COR-L47 (cell line): ENCODE measurements around the gene TEX19.
"Not testable (repeated sequence)": the region's sequence is repeated elsewhere in the genome, so short reads cannot be mapped to it uniquely, and the experiment has no call there.

ENCODE experiments used
- DNase-seq: peaks from one replicate; lab custom pipeline; 2025; lab: John Stamatoyannopoulos, UW

The TEX19 gene

DNA sequence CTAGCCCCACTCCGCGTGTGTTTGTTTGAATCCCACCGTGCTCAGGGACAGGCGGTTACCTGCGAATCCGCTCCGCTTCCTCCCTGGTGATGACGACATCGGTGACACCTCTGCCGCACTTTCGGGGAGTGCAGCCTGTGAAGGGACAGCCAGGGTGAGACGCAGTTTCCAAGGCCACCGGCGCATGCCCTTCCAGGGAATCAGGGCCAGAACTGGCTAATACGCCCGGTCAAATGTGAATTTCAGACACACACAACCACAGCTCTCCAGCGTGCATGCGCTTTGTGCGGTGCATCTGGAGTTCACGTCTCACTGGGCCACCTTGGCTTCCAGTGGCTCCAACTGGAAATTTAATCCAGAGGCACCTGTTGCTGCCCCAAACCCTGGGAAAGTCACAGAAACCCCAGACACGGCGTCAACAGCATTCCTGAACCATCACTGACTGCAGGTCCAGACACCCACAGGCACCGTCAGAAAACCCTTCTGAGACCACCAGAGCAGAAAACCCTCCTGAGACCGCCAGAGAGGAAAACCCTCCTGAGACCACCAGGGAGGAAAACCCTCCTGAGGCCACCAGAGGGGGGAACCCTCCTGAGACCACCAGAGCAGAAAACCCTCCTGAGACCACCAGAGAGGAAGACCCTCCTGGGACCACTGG lies 52.5 kb downstream of the TEX19 start:
- no peak for DNase-seq

GRCh38 chr17:82412081-82412480 lies 53.0 kb downstream of the TEX19 start:
- DNase-seq, result not testable (repeated sequence)

DNA sequence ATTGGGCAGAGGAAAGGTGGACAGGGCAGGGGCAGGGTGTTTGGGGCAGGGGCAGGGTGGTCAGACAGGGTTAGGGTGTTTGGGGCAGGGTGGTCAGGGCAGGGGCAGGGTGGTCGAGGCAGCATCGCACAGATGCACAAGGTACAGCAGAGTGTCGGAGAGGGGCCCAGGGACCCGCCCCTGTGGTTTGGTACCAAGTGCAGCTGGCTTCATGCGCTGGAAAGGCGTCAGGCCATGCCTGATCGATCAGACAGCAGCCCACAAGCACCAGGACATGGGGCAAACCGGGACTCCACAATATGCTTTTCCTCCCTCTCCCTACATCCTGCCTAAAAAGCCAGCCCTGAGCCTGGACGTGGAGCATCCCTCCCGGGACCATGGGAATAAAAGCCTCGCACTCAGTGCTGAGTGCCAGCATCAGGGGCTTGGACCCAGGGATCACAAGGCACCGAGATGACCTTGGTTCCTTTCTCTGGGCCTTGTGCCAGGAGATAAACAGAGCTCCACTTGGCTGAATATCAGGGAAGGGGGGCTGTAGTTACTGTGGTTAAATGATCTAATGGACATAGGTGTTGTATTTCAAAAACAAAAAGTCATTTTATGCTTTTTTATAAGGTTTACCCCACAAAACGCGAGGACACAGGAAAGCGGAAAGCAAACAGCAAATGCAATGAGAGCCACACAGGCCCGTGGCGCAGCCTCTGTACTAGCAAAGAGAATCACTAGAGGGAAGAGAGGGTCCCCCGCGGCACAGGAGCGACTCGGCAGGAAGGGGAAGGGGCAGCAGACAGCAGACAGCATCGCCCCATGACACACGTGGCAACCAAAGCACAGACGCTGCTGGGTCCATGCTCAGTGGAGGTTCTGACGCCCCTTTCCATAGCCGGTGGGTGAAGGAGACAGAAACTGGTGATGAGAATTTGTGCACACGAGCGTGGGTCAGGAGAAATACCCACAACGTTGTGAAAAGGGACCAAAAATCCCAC lies 53.8 kb downstream of the TEX19 start:
- DNase-seq, result peak; percentile 48
